ENCODE measurements around the gene OR6J1. TPM values are rescaled to one million over a fixed set of nuclear protein-coding genes. Genes with fewer than 3 reads are reported as not detected.
A peak's percentile ranks its signal among the peaks of the same experiment; 100 is the strongest.

OR6J1 gene
- polyA plus RNA-seq, 3 donors: not detected

- Histone ChIP-seq H3K36me3 (replicated peaks in 1 of 2; ENCODE audit: control insufficient read depth in 1 of 2, insufficient read depth in 2 of 2, low read length in 2 of 2) (no peaks in the 10 kb centered on the region), H3K9ac (ENCODE audit: insufficient read depth, low read length, poor library complexity, severe bottlenecking) (no peak overlapping the region), H2AFZ (ENCODE audit: insufficient read depth, low read depth, low read length, poor library complexity, severe bottlenecking) (no peak overlapping the region), H3K27ac (ENCODE audit: low read depth in 1 of 2, low read length in 2 of 2) (peak overlapping the region in 1 of 2 donors; percentile 22), H4K20me1 (ENCODE audit: insufficient read depth, low read length) (no peaks in the 10 kb centered on the region), H3K4me2 (replicated peaks; ENCODE audit: extremely low read depth, low read length, poor library complexity, severe bottlenecking) (peak overlapping the region; percentile 40), H3K9me3 (replicated peaks in 1 of 2; ENCODE audit: control insufficient read depth in 1 of 2, insufficient read depth in 1 of 2, low read length in 2 of 2) (no peaks in the 10 kb centered on the region), H3K4me3 (replicated peaks in 1 of 3; ENCODE audit: low read depth in 2 of 3, low read length in 3 of 3) (peak overlapping the region in 1 of 3 experiments; percentile 40), H3K27me3 (ENCODE audit: control insufficient read depth in 2 of 2, insufficient read depth in 2 of 2, low read length in 2 of 2) (peaks cover 5 to 11% of the 10 kb centered on the region in 2 donors), H3K79me2 (ENCODE audit: insufficient read depth, low read length) (no peaks in the 10 kb centered on the region), H3K4me1 (ENCODE audit: control insufficient read depth in 1 of 2, insufficient read depth in 2 of 2, low read length in 2 of 2) (peaks cover 14% of the 10 kb centered on the region in 2 donors)
- no CpG with 5 or more reads among the region's 4 CpGs for WGBS (ENCODE audit: insufficient coverage)
- Mint-ChIP-seq H3K9me3 (peaks cover 0 to 2% (median 0%) of the 10 kb centered on the region in 7 donors), H3K27ac (peak overlapping the region; percentile 1 to 91 (median 84)), H3K4me3 (peak overlapping the region in 1 of 2 donors; percentile 62), H3K36me3 (peaks cover 0 to 4% of the 10 kb centered on the region in 2 donors), H3K4me1 (peaks cover 16% of the 10 kb centered on the region), H3K27me3 (ENCODE audit: low read depth in 3 of 3) (peaks cover 19 to 33% (median 21%) of the 10 kb centered on the region in 3 donors)
- DNase-seq: peak; percentile 27 to 65 (median 64)
- TF ChIP-seq CTCF (IDR thresholded peaks at IDR 0.05): no peak
- intact Hi-C loops (cut with micrococcal nuclease): loop anchor here in 1 of 2 donors (5.0 kb wide), 1 partner anchor 49 kb away; the partner anchor contains the start of gene ABHD4
These were observed 2.6 kb upstream of the OR6J1 start for GRCh38 chr14:22646570-22647254.

GRCh38 chr14:22641846-22642245, 2.3 kb downstream of the OR6J1 start:
- H3K4me1 ChIP-seq (ENCODE audit: control insufficient read depth in 1 of 2, insufficient read depth in 2 of 2, low read length in 2 of 2): peaks cover 10% of the 10 kb centered on the region in 2 donors
- Mint-ChIP-seq H3K4me3 (no peak overlapping the region), H3K4me1 (peaks cover 11% of the 10 kb centered on the region), H3K27me3 (ENCODE audit: low read depth in 3 of 3) (peaks cover 13 to 33% (median 23%) of the 10 kb centered on the region in 3 donors), H3K27ac (no peak overlapping the region), H3K36me3 (peaks cover 0 to 4% of the 10 kb centered on the region in 2 donors), H3K9me3 (peaks cover 0 to 4% (median 0%) of the 10 kb centered on the region in 7 donors)
- no peak overlapping the region for H3K4me3 ChIP-seq (replicated peaks in 1 of 3; ENCODE audit: low read depth in 2 of 3, low read length in 3 of 3)
- H3K27ac ChIP-seq (ENCODE audit: low read depth in 1 of 2, low read length in 2 of 2): no peak overlapping the region
- intact Hi-C loops (cut with micrococcal nuclease): no loop called here
- 61% methylated on average over 2 of the region's 3 CpGs for WGBS (ENCODE audit: insufficient coverage)
- TF ChIP-seq CTCF (IDR thresholded peaks at IDR 0.05): no peak
- no peak overlapping the region for H3K9ac ChIP-seq (ENCODE audit: insufficient read depth, low read length, poor library complexity, severe bottlenecking)
- H4K20me1 ChIP-seq (ENCODE audit: insufficient read depth, low read length): no peaks in the 10 kb centered on the region
- no peak for DNase-seq
- no peaks in the 10 kb centered on the region for H3K9me3 ChIP-seq (replicated peaks in 1 of 2; ENCODE audit: control insufficient read depth in 1 of 2, insufficient read depth in 1 of 2, low read length in 2 of 2)
- no peaks in the 10 kb centered on the region for H3K79me2 ChIP-seq (ENCODE audit: insufficient read depth, low read length)
- peaks cover 5 to 11% of the 10 kb centered on the region in 2 donors for H3K27me3 ChIP-seq (ENCODE audit: control insufficient read depth in 2 of 2, insufficient read depth in 2 of 2, low read length in 2 of 2)
- no peak overlapping the region for H2AFZ ChIP-seq (ENCODE audit: insufficient read depth, low read depth, low read length, poor library complexity, severe bottlenecking)
- H3K4me2 ChIP-seq (replicated peaks; ENCODE audit: extremely low read depth, low read length, poor library complexity, severe bottlenecking): no peak overlapping the region
- no peaks in the 10 kb centered on the region for H3K36me3 ChIP-seq (replicated peaks in 1 of 2; ENCODE audit: control insufficient read depth in 1 of 2, insufficient read depth in 2 of 2, low read length in 2 of 2)
